IMR-90 (cell line): ENCODE measurements around the gene LGALS4. TPM values are rescaled to one million over a fixed set of nuclear protein-coding genes. Genes with fewer than 3 reads are reported as not detected.
A peak's percentile ranks its signal among the peaks of the same experiment; 100 is the strongest.

ENCODE experiments used
- ATAC-seq: fragments of 200-7000 bp; cut with Tn5 transposase; 2 replicates; pipeline ENCODE4 v1.9.1; 2020; ENCODE audit warnings: low read depth, mild to moderate bottlenecking, moderate library complexity
- BruUV-seq: library from RNA; stranded (reverse); fragments of 400-500 nt; replicated peaks from 2 replicates; lab custom pipeline; 2021; lab: Mats Ljungman, UMichigan
- CTCF ChIA-PET: fragments of 300-600 bp; formaldehyde crosslinking; extraction: SDS; loops from one replicate; lab custom pipeline; 2021; ENCODE audit warnings: antibody characterized with exemption; lab: Yijun Ruan, JAX
- POLR2A ChIA-PET: fragments of 300-600 bp; sonication (Branson Sonifier 250); formaldehyde crosslinking; loops from one replicate; lab custom pipeline; 2022; ENCODE audit warnings: antibody characterized with exemption; ENCODE audit not compliant: unreplicated experiment; lab: Charles Lee
- DNase-seq: peaks from one replicate; pipeline ENCODE4 v3.0.0; 2013
- H2AFZ ChIP-seq: replicated peaks from 2 replicates; pipeline ENCODE3; 2013; ENCODE audit warnings: low read length, mild to moderate bottlenecking; ENCODE audit not compliant: poor library complexity
- H2AK5ac ChIP-seq: 2 replicates; pipeline ENCODE4 v1.6.1; 2013; ENCODE audit warnings: low read depth, low read length, inconsistent platforms
- H2AK9ac ChIP-seq: replicated peaks from 2 replicates; pipeline ENCODE3; 2013; ENCODE audit warnings: mild to moderate bottlenecking, low read depth, low read length, moderate library complexity; ENCODE audit not compliant: poor library complexity
- H2BK120ac ChIP-seq: 2 replicates; pipeline ENCODE4 v1.6.1; 2013; ENCODE audit warnings: low read depth, low read length, inconsistent platforms
- H2BK15ac ChIP-seq: 3 replicates; pipeline ENCODE4 v1.6.1; 2013; ENCODE audit warnings: low read depth, low read length, inconsistent platforms
- H2BK20ac ChIP-seq: 2 replicates; pipeline ENCODE4 v1.6.1; 2013; ENCODE audit warnings: low read depth, mild to moderate bottlenecking, inconsistent platforms, low read length, moderate library complexity
- H2BK5ac ChIP-seq: 2 replicates; pipeline ENCODE4 v1.6.1; 2013; ENCODE audit warnings: mild to moderate bottlenecking, low read depth, low read length, inconsistent platforms; ENCODE audit not compliant: poor library complexity, severe bottlenecking
- H3K14ac ChIP-seq: replicated peaks from 2 replicates; pipeline ENCODE4 v1.6.1; 2013; ENCODE audit warnings: low read depth, low read length, inconsistent platforms
- H3K18ac ChIP-seq: 2 replicates; pipeline ENCODE4 v1.6.1; 2013; ENCODE audit warnings: low read depth, low read length, control low read depth
- H3K23ac ChIP-seq: 2 replicates; pipeline ENCODE4 v1.6.1; 2013; ENCODE audit warnings: low read depth, low read length, inconsistent platforms
- H3K27ac ChIP-seq: 2 replicates; pipeline ENCODE4 v1.5.1; 2013; ENCODE audit warnings: mild to moderate bottlenecking, control low read depth, low read length; ENCODE audit not compliant: insufficient read depth
- H3K27me3 ChIP-seq: 2 replicates; pipeline ENCODE4 v1.6.1; 2013; ENCODE audit warnings: low read length; ENCODE audit not compliant: control insufficient read depth, insufficient read depth
- H3K36me3 ChIP-seq: 2 replicates; pipeline ENCODE4 v1.6.1; 2013; ENCODE audit warnings: low read length, mixed read lengths; ENCODE audit not compliant: control insufficient read depth, insufficient read depth
- H3K4ac ChIP-seq: 2 replicates; pipeline ENCODE4 v1.6.1; 2013; ENCODE audit warnings: low read depth, low read length, inconsistent platforms
- H3K4me1 ChIP-seq: 2 replicates; pipeline ENCODE4 v1.6.1; 2013; ENCODE audit warnings: low read length, mixed read lengths; ENCODE audit not compliant: control insufficient read depth, insufficient read depth
- H3K4me2 ChIP-seq: 2 replicates; pipeline ENCODE4 v1.6.1; 2013; ENCODE audit warnings: low read depth, mild to moderate bottlenecking, control low read depth, low read length, moderate library complexity
- H3K4me3 ChIP-seq: 2 replicates; pipeline ENCODE4 v1.5.1; 2013; ENCODE audit warnings: low read depth, mild to moderate bottlenecking, control low read depth, low read length, moderate library complexity; ENCODE audit not compliant: insufficient read depth
- H3K56ac ChIP-seq: 2 replicates; pipeline ENCODE4 v1.6.1; 2013; ENCODE audit warnings: low read length, inconsistent platforms; ENCODE audit not compliant: insufficient read depth; ENCODE audit errors: extremely low read depth
- H3K79me1 ChIP-seq, 2 experiments: 2 replicates each; pipeline ENCODE4 v1.6.1; 2013; ENCODE audit warnings: low read length in 2 of 2, inconsistent platforms in 1 of 2, low read depth in 1 of 2
- H3K9ac ChIP-seq: 2 replicates; pipeline ENCODE4 v1.6.1; 2013; ENCODE audit warnings: low read depth, low read length, control low read depth
- H3K9me1 ChIP-seq: 2 replicates; pipeline ENCODE4 v1.6.1; 2013; ENCODE audit warnings: low read length, inconsistent platforms; ENCODE audit not compliant: insufficient read depth
- H3K9me3 ChIP-seq: 2 replicates; pipeline ENCODE4 v1.6.1; 2013; ENCODE audit warnings: low read length; ENCODE audit not compliant: control insufficient read depth, insufficient read depth
- H4K20me1 ChIP-seq: 2 replicates; pipeline ENCODE4 v1.6.1; 2013; ENCODE audit warnings: low read length, inconsistent platforms; ENCODE audit not compliant: insufficient read depth
- H4K5ac ChIP-seq: 2 replicates; pipeline ENCODE4 v1.6.1; 2013; ENCODE audit warnings: mild to moderate bottlenecking, low read depth, low read length, control low read depth
- H4K8ac ChIP-seq, 2 experiments: 2 replicates each; pipeline ENCODE4 v1.6.1; 2013; ENCODE audit warnings: low read depth in 2 of 2, low read length in 2 of 2, control low read depth in 1 of 2, inconsistent platforms in 1 of 2
- H4K91ac ChIP-seq: 2 replicates; pipeline ENCODE4 v1.6.1; 2013; ENCODE audit warnings: low read depth, low read length, inconsistent platforms; ENCODE audit not compliant: insufficient read depth
- CEBPB ChIP-seq: IDR thresholded peaks from 2 replicates; pipeline ENCODE4 v1.6.1; 2012; ENCODE audit warnings: low read depth, low read length, improper control_type of control experiment
- MAZ ChIP-seq: IDR thresholded peaks from 2 replicates; pipeline ENCODE4 v1.6.1; 2012; ENCODE audit warnings: low read depth, mild to moderate bottlenecking, low read length, improper control_type of control experiment, moderate library complexity, borderline replicate concordance
- NFE2L2 ChIP-seq: fragments of 150-350 bp; IDR thresholded peaks from 2 replicates; pipeline ENCODE4 v1.6.1; 2016; ENCODE audit warnings: low read depth, mild to moderate bottlenecking, low read length
- POLR2A ChIP-seq: IDR thresholded peaks from 2 replicates; pipeline ENCODE4 v1.6.1; 2012; ENCODE audit warnings: mild to moderate bottlenecking, low read depth, low read length
- RAD21 ChIP-seq: IDR thresholded peaks from 2 replicates; pipeline ENCODE4 v1.6.1; 2012; ENCODE audit warnings: low read length, improper control_type of control experiment
- SMC3 ChIP-seq: fragments of 150-350 bp; IDR thresholded peaks from 2 replicates; pipeline ENCODE4 v1.6.1; 2016; ENCODE audit warnings: low read depth, mild to moderate bottlenecking, antibody characterized with exemption, low read length, moderate library complexity
- WGBS, 2 experiments: methylation state at CpG; one replicate each; pipeline versions ENCODE4 v1.1.5 to v1.1.7; 2013; ENCODE audit warnings: missing lambda C conversion rate in 2 of 2; ENCODE audit not compliant: insufficient read length in 1 of 2; ENCODE audit errors: extremely low coverage in 2 of 2; 5-methylcytosine and 5-hydroxymethylcytosine counted together
- dilution Hi-C: fragments of 300-500 bp; cut with HindIII; formaldehyde crosslinking; loops from one replicate; pipeline ENCODE4 v1.14.3; 2018; ENCODE audit warnings: low sequenced_read_pairs; ENCODE audit not compliant: unreplicated experiment
- in situ Hi-C: fragments of 300-500 bp; cut with MboI; formaldehyde crosslinking; loops from 3 replicates; pipeline ENCODE4 v1.14.3; 2019; ENCODE audit warnings: low sequenced_read_pairs, inconsistent platforms, mixed read lengths
- intact Hi-C: fragments of 100-400 bp; cut with micrococcal nuclease; formaldehyde crosslinking; loops from 2 replicates; pipeline ENCODE4 v1.10.0; 2022
- polyA plus RNA-seq, 3 experiments: library from polyadenylated mRNA; depleted of rRNA; stranded (reverse); fragments of >200 nt; gene quantifications; 2 replicates each; pipeline ENCODE4 v1.2.3, GENCODE V29; 2012; ENCODE audit warnings: low replicate concordance in 1 of 3
- total RNA-seq: library from RNA; depleted of rRNA; stranded (reverse); fragments of >200 nt; gene quantifications from 2 replicates; pipeline ENCODE4 v1.2.3, GENCODE V29; 2012
- TF ChIP-seq, protein P1 (sequence below): fragments of 150-350 bp; IDR thresholded peaks from 2 replicates; pipeline ENCODE4 v1.6.1; 2016; ENCODE audit warnings: low read depth, mild to moderate bottlenecking, low read length, moderate library complexity, borderline replicate concordance
- TF ChIP-seq, protein P2 (sequence below): conservative IDR thresholded peaks from 2 replicates; pipeline ENCODE4 v1.5.1; 2012; ENCODE audit warnings: mild to moderate bottlenecking, low read depth, low read length, improper control_type of control experiment

LGALS4 gene
- total and polyA plus RNA-seq, 2 of the 4 experiments (the other 2 are of a cell fraction) = 0.29 TPM; not detected in 1

DNA sequence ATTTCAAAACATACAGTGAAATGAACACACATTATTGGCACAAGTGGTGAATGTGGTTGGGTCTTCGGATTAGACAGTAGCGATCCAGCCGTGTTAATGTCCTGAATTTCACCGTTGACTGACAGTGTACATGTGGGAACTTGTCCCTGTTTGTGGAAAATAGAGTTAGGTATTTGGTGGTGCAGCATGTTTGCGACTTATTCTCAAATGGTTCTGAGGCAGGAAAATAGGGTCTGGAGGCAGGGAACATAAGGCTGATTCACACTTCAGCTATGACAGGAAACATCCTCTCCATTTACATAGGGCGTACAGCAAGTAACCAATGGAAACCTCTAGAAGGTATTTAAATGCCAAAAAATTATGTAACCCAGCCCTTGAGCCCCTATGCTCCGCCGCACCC lies 19.6 kb downstream of the LGALS4 start:
- H3K4me1 ChIP-seq = peaks cover 5% of the 10 kb centered on the region
- H4K5ac ChIP-seq = peak overlapping the region; percentile 65
- peak overlapping the region; percentile 96 for H3K14ac ChIP-seq
- peak overlapping the region; percentile 44; the same call in 1 of the 2 replicates for H3K18ac ChIP-seq
- dilution Hi-C loops (no loop called here), intact Hi-C loops (no loop called here), in situ Hi-C loops (no loop called here)
- no peaks in the 10 kb centered on the region for H3K9me3 ChIP-seq
- peak overlapping the region; percentile 84; the same call in 1 of the 2 replicates for H2BK20ac ChIP-seq
- peak overlapping the region; percentile 95; the same call in 2 of the 3 replicates for H2BK15ac ChIP-seq
- no peak overlapping the region for H3K27ac ChIP-seq
- H4K91ac ChIP-seq = peak overlapping the region; percentile 86
- H3K4ac ChIP-seq = peak overlapping the region; percentile 88
- TF ChIP-seq SMC3 (no peak), MAZ (no peak), CEBPB (no peak), NFE2L2 (no peak), POLR2A (no peak), RAD21 (no peak)
- TF ChIP-seq, protein P1, sequence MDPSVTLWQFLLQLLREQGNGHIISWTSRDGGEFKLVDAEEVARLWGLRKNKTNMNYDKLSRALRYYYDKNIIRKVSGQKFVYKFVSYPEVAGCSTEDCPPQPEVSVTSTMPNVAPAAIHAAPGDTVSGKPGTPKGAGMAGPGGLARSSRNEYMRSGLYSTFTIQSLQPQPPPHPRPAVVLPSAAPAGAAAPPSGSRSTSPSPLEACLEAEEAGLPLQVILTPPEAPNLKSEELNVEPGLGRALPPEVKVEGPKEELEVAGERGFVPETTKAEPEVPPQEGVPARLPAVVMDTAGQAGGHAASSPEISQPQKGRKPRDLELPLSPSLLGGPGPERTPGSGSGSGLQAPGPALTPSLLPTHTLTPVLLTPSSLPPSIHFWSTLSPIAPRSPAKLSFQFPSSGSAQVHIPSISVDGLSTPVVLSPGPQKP = no peak
- TF ChIP-seq, protein P2, sequence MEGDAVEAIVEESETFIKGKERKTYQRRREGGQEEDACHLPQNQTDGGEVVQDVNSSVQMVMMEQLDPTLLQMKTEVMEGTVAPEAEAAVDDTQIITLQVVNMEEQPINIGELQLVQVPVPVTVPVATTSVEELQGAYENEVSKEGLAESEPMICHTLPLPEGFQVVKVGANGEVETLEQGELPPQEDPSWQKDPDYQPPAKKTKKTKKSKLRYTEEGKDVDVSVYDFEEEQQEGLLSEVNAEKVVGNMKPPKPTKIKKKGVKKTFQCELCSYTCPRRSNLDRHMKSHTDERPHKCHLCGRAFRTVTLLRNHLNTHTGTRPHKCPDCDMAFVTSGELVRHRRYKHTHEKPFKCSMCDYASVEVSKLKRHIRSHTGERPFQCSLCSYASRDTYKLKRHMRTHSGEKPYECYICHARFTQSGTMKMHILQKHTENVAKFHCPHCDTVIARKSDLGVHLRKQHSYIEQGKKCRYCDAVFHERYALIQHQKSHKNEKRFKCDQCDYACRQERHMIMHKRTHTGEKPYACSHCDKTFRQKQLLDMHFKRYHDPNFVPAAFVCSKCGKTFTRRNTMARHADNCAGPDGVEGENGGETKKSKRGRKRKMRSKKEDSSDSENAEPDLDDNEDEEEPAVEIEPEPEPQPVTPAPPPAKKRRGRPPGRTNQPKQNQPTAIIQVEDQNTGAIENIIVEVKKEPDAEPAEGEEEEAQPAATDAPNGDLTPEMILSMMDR = no peak
- ATAC-seq = peak; percentile 53
- H3K4me3 ChIP-seq = no peak overlapping the region
- H3K23ac ChIP-seq = peak overlapping the region; percentile 55
- peak; percentile 60 for DNase-seq
- peak overlapping the region; percentile 84 for H2AFZ ChIP-seq
- WGBS, 2 experiments = 100% methylated on average over 3 of the region's 8 CpGs; no CpG with 5 or more reads in 1 of the 2 experiments
- no peaks in the 10 kb centered on the region for H4K20me1 ChIP-seq
- no peaks in the 10 kb centered on the region; the same call in 1 of the 2 replicates for H3K27me3 ChIP-seq
- H2BK5ac ChIP-seq = peak overlapping the region; percentile 77
- peak overlapping the region; percentile 62; the same call in 1 of the 2 replicates for H3K56ac ChIP-seq
- 0 out of 2 replicates have a peak overlapping the region, but pooled peaks have one; percentile 33 for H3K4me2 ChIP-seq
- no peaks in the 10 kb centered on the region for H3K36me3 ChIP-seq
- POLR2A ChIA-PET = no interaction called here
- peak overlapping the region; percentile 89 for H2BK120ac ChIP-seq
- H3K9ac ChIP-seq = no peak overlapping the region; the same call in 1 of the 2 replicates
- CTCF ChIA-PET = no interaction called here
- H3K79me1 ChIP-seq = no peaks in the 10 kb centered on the region
- peak overlapping the region; percentile 86 for H2AK9ac ChIP-seq
- H2AK5ac ChIP-seq = peak overlapping the region; percentile 93
- H4K8ac ChIP-seq = peak overlapping the region; percentile 32 to 98; a peak in 3 of 4 replicates
- peaks cover 3% of the 10 kb centered on the region; the same call in 1 of the 2 replicates for H3K9me1 ChIP-seq
- no TSS peak for BruUV-seq
